ENCODE data around the gene SZRD1. TPM values are rescaled to one million over a fixed set of nuclear protein-coding genes. Genes with fewer than 3 reads are reported as not detected.

Gene SZRD1, protein sequence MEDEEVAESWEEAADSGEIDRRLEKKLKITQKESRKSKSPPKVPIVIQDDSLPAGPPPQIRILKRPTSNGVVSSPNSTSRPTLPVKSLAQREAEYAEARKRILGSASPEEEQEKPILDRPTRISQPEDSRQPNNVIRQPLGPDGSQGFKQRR
- total RNA-seq (2021; fragmentation: NEBNext Ultra II Directional; extraction: Animal tissue kit (Norgen Biotek cat#: 25700)) (108 and 116 TPM in 2 replicates), polyA plus RNA-seq (2011; rRNA removed) (97.8 and 108 TPM in 2 replicates), polyA minus RNA-seq (2011; rRNA and poly(A)+ RNA removed) (41.9 and 47.3 TPM in 2 replicates)
- 84.8 TPM for polyA plus RNA-seq (2011; cell fraction: cytosol; rRNA removed)
- 75.4 TPM for polyA plus RNA-seq (2011; cell fraction: nucleus; rRNA removed)
- polyA plus RNA-seq (2012, experiment 1 of 2): 68.4 to 77.5 TPM (median 74.2 TPM) in 4 replicates
- polyA plus RNA-seq (2012, experiment 2 of 2): 101 TPM
- polyA plus RNA-seq (2013, experiment 1 of 2): 78.2 TPM
- 77.6 TPM for polyA plus RNA-seq (2013, experiment 2 of 2)
- polyA minus RNA-seq (2011; cell fraction: cytosol; rRNA and poly(A)+ RNA removed): 52.3 TPM
- polyA minus RNA-seq (2011; cell fraction: nucleus; rRNA and poly(A)+ RNA removed): 27.3 TPM
- long read RNA-seq, experiment 1, transcript SZRD1-201 (4 exons, 3,636 nt): minor isoform, 8 of 124 reads
- long read RNA-seq, experiment 1, transcript SZRD1-202 (3 exons, 3,447 nt): major isoform, 14 of 124 reads
- long read RNA-seq, experiment 1, transcript SZRD1-210 (3 exons, 3,401 nt): minor isoform, 6 of 124 reads
- long read RNA-seq, experiment 1, partial matches to known transcripts: 16 of 124 reads
- long read RNA-seq, experiment 1, other reads (novel, unspliced or antisense): 76 of 124 reads
- long read RNA-seq, experiment 2, transcript SZRD1-210 (3 exons, 3,401 nt): major isoform, 18 of 43 reads
- long read RNA-seq, experiment 2, transcript SZRD1-202 (3 exons, 3,447 nt): minor isoform, 12 of 43 reads
- long read RNA-seq, experiment 2, partial matches to known transcripts: 4 of 43 reads
- long read RNA-seq, experiment 2, other reads (novel, unspliced or antisense): 3 of 43 reads

DNA sequence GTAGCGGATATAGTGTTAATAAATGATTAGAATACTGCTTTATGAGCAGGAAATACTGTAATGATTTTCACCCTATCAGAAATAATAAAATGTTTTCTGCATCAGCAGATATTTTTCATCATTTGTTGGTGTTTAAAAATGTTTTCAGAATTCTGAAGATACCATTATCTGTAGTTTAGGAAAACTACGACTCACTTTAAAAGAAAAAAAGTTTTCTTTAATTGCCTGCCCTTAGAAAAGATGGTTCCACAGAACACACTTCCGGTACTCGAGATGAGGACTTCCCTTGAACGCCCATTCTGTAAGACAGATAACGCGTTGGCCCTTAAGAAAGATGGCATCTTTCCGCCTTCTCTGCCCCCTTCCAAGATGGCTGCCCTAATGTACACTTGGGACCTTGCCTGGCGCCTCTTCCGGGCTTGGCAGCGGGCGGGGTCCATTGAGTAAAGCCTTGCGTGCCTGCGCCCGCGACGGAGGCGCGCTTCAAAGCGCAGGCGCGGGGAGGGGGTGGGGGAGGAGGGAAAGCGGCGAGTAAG, at the start of gene SZRD1:
SZRD1 (plus strand) TSS at position 521 of the 536 bp plus-strand sequence. CDS start 16 bp downstream, outside the sequence.
- no peak within 1 kb of the TSS for H2BK12ac ChIP-seq (ENCODE audit: low read depth, low read length)
- no peak within 1 kb of the TSS for H3K4ac ChIP-seq (replicated peaks; ENCODE audit: insufficient read length, low read depth, low read length)
- peak within 1 kb of the TSS; percentile 88 for H3K27ac ChIP-seq (ENCODE audit: low read depth, low read length)
- peak within 1 kb of the TSS; percentile 93 for H4K5ac ChIP-seq (ENCODE audit: insufficient read length, low read depth, low read length)
- H4K91ac ChIP-seq (replicated peaks; ENCODE audit: insufficient read length, low read length): peak within 1 kb of the TSS; percentile 91
- peaks cover 7 to 12% of the 10 kb centered on the region in 2 experiments for H4K20me1 ChIP-seq (replicated peaks in 1 of 2; ENCODE audit: control insufficient read depth in 1 of 2, insufficient read depth in 2 of 2, low read length in 2 of 2)
- H3K4me1 ChIP-seq (replicated peaks in 1 of 4; ENCODE audit: control insufficient read depth in 3 of 4, insufficient read depth in 4 of 4, low read length in 3 of 4): peaks cover 0 to 3% (median 1%) of the 10 kb centered on the region in 4 experiments; a peak in 2 of 7 replicates
- 4% methylated on average over 16 of the region's 24 CpGs; no CpG with 5 or more reads in 1 of the 2 experiments for WGBS, 2 experiments (ENCODE audit: extremely low coverage in 1 of 2, insufficient coverage in 1 of 2, insufficient read length in 1 of 2, insufficient replicate concordance in 2 of 2, low coverage in 1 of 2, low lambda C conversion rate in 2 of 2, missing lambda C conversion rate in 1 of 2)
- H3K79me1 ChIP-seq (ENCODE audit: low read depth, low read length): no peaks in the 10 kb centered on the region
- H3K27me3 ChIP-seq (replicated peaks in 1 of 4; ENCODE audit: control insufficient read depth in 3 of 4, extremely low read depth in 1 of 4, insufficient read depth in 3 of 4, low read length in 3 of 4): no peaks in the 10 kb centered on the region
- no peak within 1 kb of the TSS for H2BK15ac ChIP-seq (ENCODE audit: low read length)
- peak within 1 kb of the TSS; percentile 65 to 83 (median 77) for H3K9ac ChIP-seq (replicated peaks in 1 of 4; ENCODE audit: extremely low read depth in 1 of 4, low read depth in 3 of 4, low read length in 3 of 4)
- no peak within 1 kb of the TSS for H3K23ac ChIP-seq (ENCODE audit: insufficient read length)
- H2AK5ac ChIP-seq (ENCODE audit: low read depth, low read length): no peak within 1 kb of the TSS
- FAIRE-seq (peak; percentile 32), DNase-seq (ENCODE audit: low read depth in 1 of 2, low spot score in 2 of 2) (peak; percentile 82 to 97)
- H3K18ac ChIP-seq (ENCODE audit: extremely low read depth, low read length): peak within 1 kb of the TSS; percentile 96
- peak within 1 kb of the TSS; percentile 73 for H4K8ac ChIP-seq (ENCODE audit: extremely low read depth, insufficient read depth, low read length)
- H2AFZ ChIP-seq (ENCODE audit: low read length): peak within 1 kb of the TSS; percentile 74
- H3K9me3 ChIP-seq (ENCODE audit: insufficient read depth in 2 of 2, low read depth in 1 of 2, low read length in 1 of 2): no peaks in the 10 kb centered on the region
- ChIA-PET POLR2A (ENCODE audit: partially characterized antibody) (interaction anchor here (1.3 to 4.7 kb wide), 6 partner anchors 9 to 199 kb away, joined by 3 to 32 read pairs (median 8); partner anchors contain the start of gene FBXO42), CTCF (ENCODE audit: partially characterized antibody) (interaction anchor here (1.2 to 4.8 kb wide), 4 partner anchors 10 to 73 kb away, joined by 3 to 44 read pairs (median 6); partner anchors contain the start of genes FBXO42 and NECAP2)
- no peak within 1 kb of the TSS for H2BK20ac ChIP-seq (ENCODE audit: low read length)
- H3K79me2 ChIP-seq (ENCODE audit: control insufficient read depth in 1 of 2, insufficient read depth in 2 of 2, low read length in 2 of 2): peaks cover 20 to 40% of the 10 kb centered on the region in 2 experiments
- peak within 1 kb of the TSS; percentile 65 to 83 for H3K4me2 ChIP-seq (ENCODE audit: insufficient read depth in 1 of 2, low read depth in 2 of 2, low read length in 2 of 2)
- peaks cover 5% of the 10 kb centered on the region; the same call in 1 of the 2 replicates for H3K23me2 ChIP-seq (ENCODE audit: low read depth, low read length)
- no peak within 1 kb of the TSS for H2BK120ac ChIP-seq (replicated peaks; ENCODE audit: low read depth, low read length)
- H3K36me3 ChIP-seq (ENCODE audit: control insufficient read depth in 2 of 4, insufficient read depth in 4 of 4, low read length in 3 of 4): no peaks in the 10 kb centered on the region
- peak within 1 kb of the TSS; percentile 92 for H3K56ac ChIP-seq (replicated peaks; ENCODE audit: insufficient read length, low read depth, low read length)
- H3K14ac ChIP-seq (ENCODE audit: insufficient read length): no peak within 1 kb of the TSS
- H2BK5ac ChIP-seq (ENCODE audit: low read depth, low read length): peak within 1 kb of the TSS; percentile 96
- H3K4me3 ChIP-seq (ENCODE audit: extremely low read depth in 1 of 4, insufficient read depth in 2 of 4, low read depth in 3 of 4, low read length in 4 of 4): peak within 1 kb of the TSS; percentile 72 to 91 (median 80)
- peak; percentile 67 for TF ChIP-seq NRF1 (IDR thresholded peaks at IDR 0.05; ENCODE audit: low read depth, low read length)
- peak; percentile 72 for TF ChIP-seq TAF1 (IDR thresholded peaks at IDR 0.05; ENCODE audit: low read depth, low read length)
- TF ChIP-seq CEBPB (IDR thresholded peaks at IDR 0.05; ENCODE audit: low read depth, low read length): no peak
- TF ChIP-seq, protein P1, sequence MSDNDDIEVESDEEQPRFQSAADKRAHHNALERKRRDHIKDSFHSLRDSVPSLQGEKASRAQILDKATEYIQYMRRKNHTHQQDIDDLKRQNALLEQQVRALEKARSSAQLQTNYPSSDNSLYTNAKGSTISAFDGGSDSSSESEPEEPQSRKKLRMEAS (IDR thresholded peaks at IDR 0.05): peak; percentile 42; the same call in 1 of the 2 replicates
- no peak for TF ChIP-seq PHF8 (conservative IDR thresholded peaks at IDR 0.05; ENCODE audit: low read depth, low read length)
- peak; percentile 65; the same call in 1 of the 2 replicates for TF ChIP-seq GABPA (IDR thresholded peaks at IDR 0.05; ENCODE audit: borderline replicate concordance, insufficient read depth, low read length)
- TF ChIP-seq TEAD4 (IDR thresholded peaks at IDR 0.05; ENCODE audit: low read depth, low read length): 0 out of 2 replicates have a peak, but pooled peaks have one; percentile 9
- TF ChIP-seq SIX5 (IDR thresholded peaks at IDR 0.05; ENCODE audit: low read depth, low read length): peak; percentile 59

All from H1 (cell line).